ENCODE results near the gene KRIT1. TPM values are rescaled to one million over a fixed set of nuclear protein-coding genes. Genes with fewer than 3 reads are reported as not detected.

KRIT1 gene
- total RNA-seq, result 10 to 100 TPM; 50.8 to 86.7 (median 60.9) TPM

GRCh38 chr7:92245487-92246359, at the start of gene KRIT1, which contains the start of gene ANKIB1:
Gene KRIT1 (minus strand): TSS chr7:92245914. CDS start chr7:92242135, 3,779 bp downstream.
Gene ANKIB1 (plus strand): TSS chr7:92245974. CDS start chr7:92294979, 49,005 bp downstream.
- TF ChIP-seq CTCF (IDR thresholded peaks at IDR 0.05; ENCODE audit: low read depth), result no peak

- TF ChIP-seq CTCF (IDR thresholded peaks at IDR 0.05; ENCODE audit: low read depth), result no peak
These were observed 49.7 kb upstream of the KRIT1 start for GRCh38 chr7:92295391-92295790.

GRCh38 chr7:92293896-92294590, 48.3 kb upstream of the KRIT1 start:
- no peak for TF ChIP-seq CTCF (IDR thresholded peaks at IDR 0.05; ENCODE audit: low read depth)

- TF ChIP-seq CTCF (IDR thresholded peaks at IDR 0.05; ENCODE audit: low read depth), result no peak
These were observed 47.3 kb upstream of the KRIT1 start for GRCh38 chr7:92292981-92293380.

GRCh38 chr7:92289321-92289720, 43.6 kb upstream of the KRIT1 start:
- no peak for TF ChIP-seq CTCF (IDR thresholded peaks at IDR 0.05; ENCODE audit: low read depth)

- no peak for TF ChIP-seq CTCF (IDR thresholded peaks at IDR 0.05; ENCODE audit: low read depth)
These were observed 37.2 kb upstream of the KRIT1 start for GRCh38 chr7:92282930-92283329.

GRCh38 chr7:92282221-92282814, 36.6 kb upstream of the KRIT1 start:
- no peak for TF ChIP-seq CTCF (IDR thresholded peaks at IDR 0.05; ENCODE audit: low read depth)

Data from subcutaneous adipose tissue (tissue), 4 donors.